GM23338 (cell line): Measurements from ENCODE around the gene TSPAN32. TPM values are rescaled to one million over a fixed set of nuclear protein-coding genes. Genes with fewer than 3 reads are reported as not detected.

Experiments used
- ATAC-seq: fragments of 200-7000 bp; cut with Tn5 transposase; 3 replicates; pipeline ENCODE4 v1.9.1; 2020
- DNase-seq: peaks from one replicate; pipeline ENCODE4 v3.0.0-alpha.2; 2015; ENCODE audit warnings: low spot score
- H2AFZ ChIP-seq: fragments of 200-600 bp; sonication (generic); 2 replicates; pipeline ENCODE4 v1.8.0; 2016; ENCODE audit warnings: antibody characterized with exemption, mild to moderate bottlenecking, moderate library complexity
- H3F3A ChIP-seq: fragments of 200-600 bp; sonication (generic); replicated peaks from 2 replicates; pipeline ENCODE4 v1.8.0; 2017; ENCODE audit warnings: antibody characterized with exemption, mixed run types, low read depth
- H3K27ac ChIP-seq: fragments of 200-600 bp; sonication (generic); 2 replicates; pipeline ENCODE4 v1.6.1; 2016; ENCODE audit warnings: low read depth
- H3K27me3 ChIP-seq: fragments of 200-600 bp; sonication (generic); 2 replicates; pipeline ENCODE4 v1.8.0; 2016; ENCODE audit warnings: mild to moderate bottlenecking, mixed run types, moderate library complexity; ENCODE audit not compliant: insufficient read depth
- H3K36me3 ChIP-seq: fragments of 200-600 bp; sonication (generic); 2 replicates; pipeline ENCODE4 v1.8.0; 2016; ENCODE audit warnings: mild to moderate bottlenecking; ENCODE audit not compliant: insufficient read depth
- H3K4me1 ChIP-seq: fragments of 200-600 bp; sonication (generic); 2 replicates; pipeline ENCODE4 v1.8.0; 2016; ENCODE audit warnings: mild to moderate bottlenecking, moderate library complexity; ENCODE audit not compliant: insufficient read depth
- H3K4me2 ChIP-seq: fragments of 200-600 bp; sonication (generic); 2 replicates; pipeline ENCODE4 v1.7.1; 2017; ENCODE audit warnings: mixed run types
- H3K4me3 ChIP-seq: fragments of 200-600 bp; sonication (generic); 2 replicates; pipeline ENCODE4 v1.6.1; 2016; ENCODE audit warnings: mixed run types
- H3K79me2 ChIP-seq: fragments of 200-600 bp; sonication (generic); replicated peaks from 2 replicates; pipeline ENCODE4 v1.8.0; 2017; ENCODE audit warnings: mild to moderate bottlenecking; ENCODE audit not compliant: insufficient read depth
- H3K9me2 ChIP-seq: fragments of 200-600 bp; sonication (generic); 2 replicates; pipeline ENCODE4 v1.8.0; 2017; ENCODE audit not compliant: insufficient read depth
- H4K20me1 ChIP-seq: fragments of 200-600 bp; sonication (generic); replicated peaks from 2 replicates; pipeline ENCODE4 v1.8.0; 2017; ENCODE audit warnings: mild to moderate bottlenecking; ENCODE audit not compliant: insufficient read depth
- H3K27ac Mint-ChIP-seq: 2 replicates; pipeline ENCODE4 v1.8.0; 2020; ENCODE audit warnings: inconsistent platforms, mild to moderate bottlenecking, moderate library complexity, mixed read lengths
- H3K27me3 Mint-ChIP-seq: 3 replicates; pipeline ENCODE4 v1.8.0; 2022; ENCODE audit warnings: low read depth, mild to moderate bottlenecking, moderate library complexity, mixed read lengths, inconsistent platforms; ENCODE audit not compliant: insufficient read depth, poor library complexity
- H3K36me3 Mint-ChIP-seq: 3 replicates; pipeline ENCODE4 v1.8.0; 2021; ENCODE audit warnings: low read depth, mild to moderate bottlenecking, inconsistent platforms, moderate library complexity, mixed read lengths
- H3K4me1 Mint-ChIP-seq: 3 replicates; pipeline ENCODE4 v1.8.0; 2020; ENCODE audit warnings: mild to moderate bottlenecking, inconsistent platforms, mixed read lengths
- H3K4me3 Mint-ChIP-seq: 3 replicates; pipeline ENCODE4 v1.8.0; 2021; ENCODE audit warnings: moderate library complexity, mild to moderate bottlenecking, inconsistent platforms, mixed read lengths
- H3K9me3 Mint-ChIP-seq: 3 replicates; pipeline ENCODE4 v1.8.0; 2020; ENCODE audit warnings: moderate library complexity, mild to moderate bottlenecking, inconsistent platforms, mixed read lengths
- CREB1 ChIP-seq: fragments of 250-450 bp; sonication (Bioruptor Pico); IDR thresholded peaks from 2 replicates; pipeline ENCODE4 v1.5.0; 2020; ENCODE audit warnings: low read depth, mild to moderate bottlenecking, moderate library complexity
- EZH2 ChIP-seq: fragments of 200-600 bp; sonication (generic); IDR thresholded peaks from one replicate; pipeline ENCODE4 v1.8.0; 2017; ENCODE audit warnings: antibody characterized with exemption, mild to moderate bottlenecking, low read depth; ENCODE audit not compliant: unreplicated experiment
- EZH2phosphoT487 ChIP-seq: fragments of 200-600 bp; sonication (generic); IDR thresholded peaks from one replicate; pipeline ENCODE4 v1.8.1; 2018; ENCODE audit warnings: antibody characterized with exemption; ENCODE audit not compliant: unreplicated experiment
- JUNB ChIP-seq: IDR thresholded peaks from one replicate; pipeline ENCODE4 v1.6.1; 2016; ENCODE audit warnings: antibody characterized with exemption; ENCODE audit not compliant: unreplicated experiment
- NANOG ChIP-seq: IDR thresholded peaks from 2 replicates; pipeline ENCODE4 v1.6.1; 2016; ENCODE audit warnings: antibody characterized with exemption, borderline replicate concordance
- POLR2AphosphoS5 ChIP-seq: IDR thresholded peaks from 2 replicates; pipeline ENCODE4 v1.6.1; 2016; ENCODE audit warnings: antibody characterized with exemption, low read depth
- ZNF114 ChIP-seq: fragments of 250-450 bp; sonication (Bioruptor Pico); IDR thresholded peaks from 2 replicates; pipeline ENCODE4 v1.5.0; 2020; ENCODE audit warnings: mild to moderate bottlenecking, moderate library complexity
- ZNF331 ChIP-seq: fragments of 250-450 bp; sonication (Bioruptor Pico); IDR thresholded peaks from 2 replicates; pipeline ENCODE4 v1.5.0; 2020; ENCODE audit warnings: low read depth, mild to moderate bottlenecking, moderate library complexity
- polyA plus RNA-seq: library from polyadenylated mRNA; unstranded; fragments of >200 nt; fragmentation: Nextera tagmentation; extraction: Ambion mirVana; gene quantifications from 2 replicates; pipeline ENCODE4 v1.2.1, GENCODE V29; 2016
- total RNA-seq: library from RNA; depleted of rRNA; stranded (reverse); fragments of >200 nt; shearing (Covaris generic); gene quantifications from 2 replicates; pipeline ENCODE4 v1.2.3, GENCODE V29; 2014
- TF ChIP-seq, protein P1 (sequence below): IDR thresholded peaks from one replicate; pipeline ENCODE4 v1.6.1; 2018; ENCODE audit warnings: antibody characterized with exemption; ENCODE audit not compliant: unreplicated experiment
- TF ChIP-seq, protein P2 (sequence below): IDR thresholded peaks from 2 replicates; pipeline ENCODE4 v1.6.1; 2016; ENCODE audit warnings: antibody characterized with exemption
- TF ChIP-seq, protein P3 (sequence below): fragments of 250-450 bp; sonication (Bioruptor Pico); IDR thresholded peaks from 2 replicates; pipeline ENCODE4 v1.5.0; 2020; ENCODE audit warnings: mild to moderate bottlenecking, moderate library complexity

Gene TSPAN32
- total and polyA plus RNA-seq, 2 experiments from 2014 or later: not detected

DNA sequence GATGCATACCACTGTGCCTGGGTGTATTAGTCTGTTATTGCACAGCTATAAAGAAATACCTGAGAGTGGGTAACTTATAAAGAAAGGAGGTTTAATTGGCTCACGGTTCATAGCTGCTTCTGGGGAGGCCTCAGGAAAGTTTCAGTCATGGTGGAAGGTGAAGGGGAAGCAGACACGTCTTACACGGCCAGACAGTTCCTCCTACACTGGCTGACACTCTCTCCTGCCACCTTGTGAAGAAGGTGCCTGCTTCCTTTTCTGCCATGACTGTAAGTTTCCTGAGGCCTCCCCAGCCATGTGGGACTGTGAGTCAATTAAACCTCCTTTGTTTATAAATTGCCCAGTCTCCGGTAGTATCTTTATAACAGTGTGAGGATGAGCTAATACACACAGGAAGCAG is 41.7 kb downstream of the TSPAN32 start:
- H3K4me1 ChIP-seq: peaks cover 12% of the 10 kb centered on the region; the same call in 1 of the 2 replicates
- Mint-ChIP-seq H3K4me1 (peaks cover 11% of the 10 kb centered on the region), H3K4me3 (no peak overlapping the region), H3K27me3 (peaks cover 11% of the 10 kb centered on the region), H3K9me3 (peaks cover 35% of the 10 kb centered on the region), H3K36me3 (peaks cover 7% of the 10 kb centered on the region; the same call in 2 of the 3 replicates), H3K27ac (no peak overlapping the region)
- no peak overlapping the region for H3K4me3 ChIP-seq
- H3K27ac ChIP-seq: no peak overlapping the region
- no peaks in the 10 kb centered on the region for H4K20me1 ChIP-seq
- ATAC-seq: no peak
- TF ChIP-seq, protein P1, sequence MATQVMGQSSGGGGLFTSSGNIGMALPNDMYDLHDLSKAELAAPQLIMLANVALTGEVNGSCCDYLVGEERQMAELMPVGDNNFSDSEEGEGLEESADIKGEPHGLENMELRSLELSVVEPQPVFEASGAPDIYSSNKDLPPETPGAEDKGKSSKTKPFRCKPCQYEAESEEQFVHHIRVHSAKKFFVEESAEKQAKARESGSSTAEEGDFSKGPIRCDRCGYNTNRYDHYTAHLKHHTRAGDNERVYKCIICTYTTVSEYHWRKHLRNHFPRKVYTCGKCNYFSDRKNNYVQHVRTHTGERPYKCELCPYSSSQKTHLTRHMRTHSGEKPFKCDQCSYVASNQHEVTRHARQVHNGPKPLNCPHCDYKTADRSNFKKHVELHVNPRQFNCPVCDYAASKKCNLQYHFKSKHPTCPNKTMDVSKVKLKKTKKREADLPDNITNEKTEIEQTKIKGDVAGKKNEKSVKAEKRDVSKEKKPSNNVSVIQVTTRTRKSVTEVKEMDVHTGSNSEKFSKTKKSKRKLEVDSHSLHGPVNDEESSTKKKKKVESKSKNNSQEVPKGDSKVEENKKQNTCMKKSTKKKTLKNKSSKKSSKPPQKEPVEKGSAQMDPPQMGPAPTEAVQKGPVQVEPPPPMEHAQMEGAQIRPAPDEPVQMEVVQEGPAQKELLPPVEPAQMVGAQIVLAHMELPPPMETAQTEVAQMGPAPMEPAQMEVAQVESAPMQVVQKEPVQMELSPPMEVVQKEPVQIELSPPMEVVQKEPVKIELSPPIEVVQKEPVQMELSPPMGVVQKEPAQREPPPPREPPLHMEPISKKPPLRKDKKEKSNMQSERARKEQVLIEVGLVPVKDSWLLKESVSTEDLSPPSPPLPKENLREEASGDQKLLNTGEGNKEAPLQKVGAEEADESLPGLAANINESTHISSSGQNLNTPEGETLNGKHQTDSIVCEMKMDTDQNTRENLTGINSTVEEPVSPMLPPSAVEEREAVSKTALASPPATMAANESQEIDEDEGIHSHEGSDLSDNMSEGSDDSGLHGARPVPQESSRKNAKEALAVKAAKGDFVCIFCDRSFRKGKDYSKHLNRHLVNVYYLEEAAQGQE: no peak
- no peak for TF ChIP-seq EZH2phosphoT487
- no peak for TF ChIP-seq EZH2
- no peak for TF ChIP-seq NANOG
- no peak for TF ChIP-seq ZNF331 (CRISPR knock-in tag)
- TF ChIP-seq, protein P2, sequence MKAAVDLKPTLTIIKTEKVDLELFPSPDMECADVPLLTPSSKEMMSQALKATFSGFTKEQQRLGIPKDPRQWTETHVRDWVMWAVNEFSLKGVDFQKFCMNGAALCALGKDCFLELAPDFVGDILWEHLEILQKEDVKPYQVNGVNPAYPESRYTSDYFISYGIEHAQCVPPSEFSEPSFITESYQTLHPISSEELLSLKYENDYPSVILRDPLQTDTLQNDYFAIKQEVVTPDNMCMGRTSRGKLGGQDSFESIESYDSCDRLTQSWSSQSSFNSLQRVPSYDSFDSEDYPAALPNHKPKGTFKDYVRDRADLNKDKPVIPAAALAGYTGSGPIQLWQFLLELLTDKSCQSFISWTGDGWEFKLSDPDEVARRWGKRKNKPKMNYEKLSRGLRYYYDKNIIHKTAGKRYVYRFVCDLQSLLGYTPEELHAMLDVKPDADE: no peak
- no peak for TF ChIP-seq JUNB
- no peak for TF ChIP-seq POLR2AphosphoS5
- TF ChIP-seq CREB1: no peak
- TF ChIP-seq, protein P3, sequence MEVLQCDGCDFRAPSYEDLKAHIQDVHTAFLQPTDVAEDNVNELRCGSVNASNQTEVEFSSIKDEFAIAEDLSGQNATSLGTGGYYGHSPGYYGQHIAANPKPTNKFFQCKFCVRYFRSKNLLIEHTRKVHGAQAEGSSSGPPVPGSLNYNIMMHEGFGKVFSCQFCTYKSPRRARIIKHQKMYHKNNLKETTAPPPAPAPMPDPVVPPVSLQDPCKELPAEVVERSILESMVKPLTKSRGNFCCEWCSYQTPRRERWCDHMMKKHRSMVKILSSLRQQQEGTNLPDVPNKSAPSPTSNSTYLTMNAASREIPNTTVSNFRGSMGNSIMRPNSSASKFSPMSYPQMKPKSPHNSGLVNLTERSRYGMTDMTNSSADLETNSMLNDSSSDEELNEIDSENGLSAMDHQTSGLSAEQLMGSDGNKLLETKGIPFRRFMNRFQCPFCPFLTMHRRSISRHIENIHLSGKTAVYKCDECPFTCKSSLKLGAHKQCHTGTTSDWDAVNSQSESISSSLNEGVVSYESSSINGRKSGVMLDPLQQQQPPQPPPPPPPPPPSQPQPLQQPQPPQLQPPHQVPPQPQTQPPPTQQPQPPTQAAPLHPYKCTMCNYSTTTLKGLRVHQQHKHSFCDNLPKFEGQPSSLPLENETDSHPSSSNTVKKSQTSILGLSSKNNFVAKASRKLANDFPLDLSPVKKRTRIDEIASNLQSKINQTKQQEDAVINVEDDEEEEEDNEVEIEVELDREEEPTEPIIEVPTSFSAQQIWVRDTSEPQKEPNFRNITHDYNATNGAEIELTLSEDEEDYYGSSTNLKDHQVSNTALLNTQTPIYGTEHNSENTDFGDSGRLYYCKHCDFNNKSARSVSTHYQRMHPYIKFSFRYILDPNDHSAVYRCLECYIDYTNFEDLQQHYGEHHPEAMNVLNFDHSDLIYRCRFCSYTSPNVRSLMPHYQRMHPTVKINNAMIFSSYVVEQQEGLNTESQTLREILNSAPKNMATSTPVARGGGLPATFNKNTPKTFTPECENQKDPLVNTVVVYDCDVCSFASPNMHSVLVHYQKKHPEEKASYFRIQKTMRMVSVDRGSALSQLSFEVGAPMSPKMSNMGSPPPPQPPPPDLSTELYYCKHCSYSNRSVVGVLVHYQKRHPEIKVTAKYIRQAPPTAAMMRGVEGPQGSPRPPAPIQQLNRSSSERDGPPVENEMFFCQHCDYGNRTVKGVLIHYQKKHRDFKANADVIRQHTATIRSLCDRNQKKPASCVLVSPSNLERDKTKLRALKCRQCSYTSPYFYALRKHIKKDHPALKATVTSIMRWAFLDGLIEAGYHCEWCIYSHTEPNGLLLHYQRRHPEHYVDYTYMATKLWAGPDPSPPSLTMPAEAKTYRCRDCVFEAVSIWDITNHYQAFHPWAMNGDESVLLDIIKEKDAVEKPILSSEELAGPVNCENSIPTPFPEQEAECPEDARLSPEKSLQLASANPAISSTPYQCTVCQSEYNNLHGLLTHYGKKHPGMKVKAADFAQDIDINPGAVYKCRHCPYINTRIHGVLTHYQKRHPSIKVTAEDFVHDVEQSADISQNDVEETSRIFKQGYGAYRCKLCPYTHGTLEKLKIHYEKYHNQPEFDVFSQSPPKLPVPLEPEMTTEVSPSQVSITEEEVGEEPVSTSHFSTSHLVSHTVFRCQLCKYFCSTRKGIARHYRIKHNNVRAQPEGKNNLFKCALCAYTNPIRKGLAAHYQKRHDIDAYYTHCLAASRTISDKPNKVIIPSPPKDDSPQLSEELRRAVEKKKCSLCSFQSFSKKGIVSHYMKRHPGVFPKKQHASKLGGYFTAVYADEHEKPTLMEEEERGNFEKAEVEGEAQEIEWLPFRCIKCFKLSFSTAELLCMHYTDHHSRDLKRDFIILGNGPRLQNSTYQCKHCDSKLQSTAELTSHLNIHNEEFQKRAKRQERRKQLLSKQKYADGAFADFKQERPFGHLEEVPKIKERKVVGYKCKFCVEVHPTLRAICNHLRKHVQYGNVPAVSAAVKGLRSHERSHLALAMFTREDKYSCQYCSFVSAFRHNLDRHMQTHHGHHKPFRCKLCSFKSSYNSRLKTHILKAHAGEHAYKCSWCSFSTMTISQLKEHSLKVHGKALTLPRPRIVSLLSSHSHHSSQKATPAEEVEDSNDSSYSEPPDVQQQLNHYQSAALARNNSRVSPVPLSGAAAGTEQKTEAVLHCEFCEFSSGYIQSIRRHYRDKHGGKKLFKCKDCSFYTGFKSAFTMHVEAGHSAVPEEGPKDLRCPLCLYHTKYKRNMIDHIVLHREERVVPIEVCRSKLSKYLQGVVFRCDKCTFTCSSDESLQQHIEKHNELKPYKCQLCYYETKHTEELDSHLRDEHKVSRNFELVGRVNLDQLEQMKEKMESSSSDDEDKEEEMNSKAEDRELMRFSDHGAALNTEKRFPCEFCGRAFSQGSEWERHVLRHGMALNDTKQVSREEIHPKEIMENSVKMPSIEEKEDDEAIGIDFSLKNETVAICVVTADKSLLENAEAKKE: no peak
- no peak for TF ChIP-seq ZNF114 (CRISPR knock-in tag)
- no peaks in the 10 kb centered on the region for H3K27me3 ChIP-seq
- H3F3A ChIP-seq: no peaks in the 10 kb centered on the region
- 0 out of 2 replicates have a peak, but pooled peaks cover 5% of the 10 kb centered on the region for H3K9me2 ChIP-seq
- H2AFZ ChIP-seq: no peak overlapping the region
- no peaks in the 10 kb centered on the region for H3K79me2 ChIP-seq
- no peaks in the 10 kb centered on the region; the same call in 1 of the 2 replicates for H3K36me3 ChIP-seq
- no peak overlapping the region for H3K4me2 ChIP-seq
- DNase-seq: no peak
